Measurements from ENCODE around the gene GLDN.

The GLDN gene

DNA sequence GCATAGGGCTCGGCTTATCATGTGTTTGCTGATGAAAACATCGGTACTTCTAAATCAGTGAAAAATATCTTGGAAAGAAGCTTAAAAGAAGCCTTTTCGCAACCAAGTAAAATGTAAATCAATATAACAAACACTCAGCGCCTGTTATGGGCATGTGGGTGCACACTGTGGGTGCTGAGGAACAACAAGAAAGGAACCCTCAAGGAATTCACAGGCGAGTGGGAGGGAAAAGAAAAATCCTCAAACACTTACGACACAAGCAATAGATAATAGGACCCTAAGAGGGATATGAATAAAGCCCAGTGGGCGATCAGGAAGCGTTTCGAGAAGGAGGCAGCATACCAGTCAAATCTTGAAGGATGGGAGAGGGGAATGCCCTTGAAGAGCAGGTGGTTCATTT, 21.9 kb downstream of the GLDN start:
- no peak for DNase-seq

DNA sequence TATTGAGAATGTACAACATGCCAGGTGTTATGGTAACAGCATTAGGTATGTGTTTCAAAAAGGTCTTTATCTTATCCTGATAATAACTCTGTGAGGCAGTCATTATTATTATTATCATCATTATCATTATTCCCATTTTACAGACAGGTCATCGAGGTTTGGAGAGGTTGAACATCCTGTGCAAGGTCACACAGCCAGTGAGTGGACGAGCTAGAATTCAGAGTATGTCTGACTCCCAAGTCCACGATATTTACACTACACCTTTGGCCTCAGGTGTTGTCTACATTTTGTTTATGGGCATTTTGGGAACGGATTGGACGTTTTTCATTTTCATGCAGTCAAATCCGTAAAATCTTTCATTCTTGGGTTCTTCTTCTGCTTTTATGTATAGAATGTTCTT, 24.0 kb downstream of the GLDN start:
- no peak for DNase-seq

GRCh38 chr15:51366071-51366470, 24.6 kb downstream of the GLDN start:
- no peak for DNase-seq

DNA sequence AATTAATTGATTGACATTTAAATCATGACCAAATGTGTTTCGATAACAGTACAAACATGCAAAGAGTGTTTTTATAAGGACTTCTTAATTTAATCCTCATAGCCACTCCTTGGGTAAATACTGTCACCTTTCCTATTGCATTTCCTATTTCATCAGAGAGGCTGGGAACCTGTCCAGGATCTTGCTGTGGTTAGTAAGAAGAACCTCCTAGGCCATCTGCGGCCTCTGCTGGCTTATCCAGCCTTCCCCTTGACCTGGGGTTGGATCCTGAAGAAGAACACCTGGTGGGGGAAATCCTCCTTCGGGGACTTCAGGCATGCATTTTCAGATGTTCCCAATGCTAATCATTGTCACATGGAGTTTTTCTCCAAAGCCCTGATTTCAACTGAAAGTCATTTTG, 25.5 kb downstream of the GLDN start:
- DNase-seq: peak; percentile 28

- no peak for DNase-seq
Observed at GRCh38 chr15:51367322-51367976, 26.0 kb downstream of the GLDN start.

DNA sequence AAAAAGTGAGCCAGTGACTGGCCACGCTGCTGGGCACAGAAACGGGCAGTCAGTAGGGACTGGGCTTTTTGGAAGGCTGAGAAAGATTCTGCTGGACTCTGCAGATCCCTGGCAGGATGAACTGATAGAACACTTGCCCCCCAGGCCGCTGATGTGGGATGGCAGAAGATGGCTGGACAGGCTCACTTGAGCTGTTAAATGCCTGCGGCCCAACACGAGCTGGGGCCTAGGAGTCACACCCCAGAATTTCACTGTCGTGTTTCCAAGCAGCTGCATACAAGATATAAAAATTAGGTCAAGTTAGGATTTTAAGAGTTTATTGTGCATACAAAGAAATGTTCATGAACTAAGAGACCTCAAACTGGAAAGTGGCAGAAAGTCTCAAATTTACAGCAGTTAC, 26.9 kb downstream of the GLDN start:
- no peak for DNase-seq

DNA sequence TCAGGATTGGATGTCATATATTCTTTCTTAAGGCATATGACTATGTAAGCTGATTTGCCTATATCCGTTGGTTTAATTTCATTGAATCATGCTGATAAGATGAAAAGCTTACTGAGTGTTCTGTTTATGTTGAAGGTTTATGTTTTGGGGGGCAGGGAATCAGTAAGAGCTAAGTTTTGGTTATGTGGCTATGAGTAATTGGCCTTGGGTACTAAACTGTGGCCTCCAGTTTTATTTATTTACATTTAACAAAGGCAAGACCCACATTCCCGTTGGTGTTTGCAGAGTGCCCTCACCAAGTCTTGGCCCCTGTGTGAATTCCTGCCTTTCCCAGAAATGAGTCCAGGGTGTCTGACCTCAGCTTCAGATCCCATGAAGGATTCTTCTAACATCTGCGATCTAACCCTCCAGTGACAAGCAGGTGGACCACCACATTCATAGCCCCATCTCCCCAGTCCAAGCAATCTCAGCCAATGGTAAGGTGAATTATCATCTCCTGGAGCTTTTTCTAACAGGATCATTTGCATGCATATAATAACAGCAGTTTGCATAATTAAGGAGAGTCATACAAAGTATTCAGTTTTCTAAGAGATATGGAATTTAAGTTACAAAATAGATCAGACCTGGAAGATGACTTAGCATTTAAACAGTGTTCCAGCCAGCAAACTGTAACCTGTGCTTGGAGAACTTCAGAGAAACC, 27.4 kb downstream of the GLDN start:
- no peak for DNase-seq

DNA sequence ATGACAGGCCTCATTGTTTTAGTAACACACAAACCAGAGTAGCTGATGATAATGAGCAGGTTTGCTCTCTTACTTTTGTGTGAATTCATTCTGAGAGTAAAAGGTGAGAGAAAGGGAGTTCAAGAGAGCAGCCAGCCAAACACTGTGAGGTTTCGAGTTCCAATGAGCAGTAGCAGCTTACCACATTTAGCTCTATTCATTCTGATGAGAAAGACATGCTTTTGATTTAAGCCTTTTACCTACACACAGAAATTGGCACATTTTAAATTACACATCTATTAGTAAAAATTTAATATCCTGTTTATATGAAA, 28.0 kb downstream of the GLDN start:
- DNase-seq: no peak

DNA sequence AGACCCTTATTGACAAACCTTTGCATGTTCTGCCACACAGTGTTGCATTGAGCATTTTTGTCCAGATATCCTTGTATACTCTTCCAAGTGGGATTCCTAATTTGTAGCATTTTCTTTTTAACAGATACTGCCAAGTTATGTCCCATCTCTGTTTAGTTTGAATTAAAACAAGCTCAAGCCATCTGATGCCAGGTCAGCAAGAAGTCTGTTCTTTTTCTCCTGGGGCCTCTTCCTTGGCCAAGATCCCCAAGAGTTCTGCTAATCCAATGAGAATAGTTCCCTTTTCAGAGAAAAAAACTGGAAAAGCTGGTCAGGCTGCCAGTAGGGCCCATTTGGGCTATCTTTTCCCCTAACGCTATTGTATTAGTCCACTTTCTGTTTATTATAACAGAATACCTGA, 29.8 kb downstream of the GLDN start:
- no peak for DNase-seq

GRCh38 chr15:51374131-51374530, 32.7 kb downstream of the GLDN start:
- DNase-seq: no peak

DNA sequence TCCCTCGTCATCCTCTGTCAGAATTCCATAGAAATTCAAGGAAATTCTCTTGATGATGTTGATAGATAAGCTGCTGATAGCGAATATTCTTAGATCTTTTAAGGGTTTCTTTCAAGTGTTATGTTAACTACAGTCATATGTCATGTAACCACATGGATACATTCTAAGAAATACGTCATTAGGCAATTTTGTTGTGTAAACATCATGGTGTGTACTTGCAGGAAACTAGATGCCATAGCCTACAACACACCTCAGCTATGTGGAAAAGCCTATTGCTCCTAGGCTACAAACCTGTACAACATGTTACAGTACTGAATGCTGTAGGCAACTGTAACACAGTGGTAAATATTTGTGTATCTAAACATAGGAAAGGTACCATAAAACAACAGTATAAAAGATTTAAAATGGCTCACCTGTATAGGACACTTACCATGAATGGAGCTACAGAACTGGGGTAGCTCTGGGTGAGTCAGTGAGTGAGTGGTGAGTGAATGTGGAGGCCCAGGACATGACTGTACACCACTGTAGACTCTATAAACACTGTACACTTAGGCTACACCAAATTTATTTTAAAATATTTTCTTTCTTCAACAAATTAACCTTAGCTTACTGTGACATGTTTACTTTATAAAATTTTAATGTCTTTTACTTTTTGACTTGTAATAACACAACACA, 34.6 kb downstream of the GLDN start:
- no peak for DNase-seq

GRCh38 chr15:51377038-51377786, 35.8 kb downstream of the GLDN start:
- DNase-seq: no peak

DNA sequence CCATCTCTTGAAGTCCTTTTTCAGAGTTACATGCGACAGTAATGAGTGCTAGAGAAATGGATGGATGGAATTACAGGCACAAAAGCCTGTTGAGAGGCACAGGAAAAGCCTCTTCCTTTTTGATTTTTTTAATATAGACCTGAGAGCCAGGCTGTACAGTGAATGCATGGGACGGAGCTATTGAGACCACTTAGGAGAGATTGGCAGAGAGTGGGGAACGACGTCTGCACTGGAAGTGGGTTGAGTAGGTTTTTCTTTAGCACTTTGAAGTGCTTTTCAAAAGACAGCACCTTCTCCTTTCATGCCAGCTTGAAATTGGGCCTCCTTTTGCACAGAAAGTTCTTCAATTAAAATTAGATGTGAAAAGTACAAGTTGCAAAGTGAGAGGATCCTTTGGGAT, 37.0 kb downstream of the GLDN start:
- DNase-seq: no peak

DNA sequence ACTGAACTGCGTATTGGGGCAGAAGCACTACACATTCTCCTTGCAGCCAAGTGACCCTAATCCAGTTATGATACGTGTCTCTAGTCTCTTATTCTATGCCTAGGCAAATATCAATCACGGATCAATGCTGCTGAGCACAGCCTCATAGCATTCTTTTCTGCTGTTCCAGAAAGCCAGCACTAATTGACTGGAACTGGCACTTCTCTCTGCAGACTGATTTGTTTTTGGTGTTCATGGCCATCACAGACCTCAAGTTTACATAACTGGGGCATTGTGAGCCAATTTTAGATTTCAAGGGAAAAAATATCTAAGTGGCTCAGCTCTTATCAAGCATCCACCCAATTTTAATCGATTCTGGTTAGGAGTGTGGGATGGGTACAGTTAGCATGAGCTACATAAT, 37.9 kb downstream of the GLDN start:
- no peak for DNase-seq

DNA sequence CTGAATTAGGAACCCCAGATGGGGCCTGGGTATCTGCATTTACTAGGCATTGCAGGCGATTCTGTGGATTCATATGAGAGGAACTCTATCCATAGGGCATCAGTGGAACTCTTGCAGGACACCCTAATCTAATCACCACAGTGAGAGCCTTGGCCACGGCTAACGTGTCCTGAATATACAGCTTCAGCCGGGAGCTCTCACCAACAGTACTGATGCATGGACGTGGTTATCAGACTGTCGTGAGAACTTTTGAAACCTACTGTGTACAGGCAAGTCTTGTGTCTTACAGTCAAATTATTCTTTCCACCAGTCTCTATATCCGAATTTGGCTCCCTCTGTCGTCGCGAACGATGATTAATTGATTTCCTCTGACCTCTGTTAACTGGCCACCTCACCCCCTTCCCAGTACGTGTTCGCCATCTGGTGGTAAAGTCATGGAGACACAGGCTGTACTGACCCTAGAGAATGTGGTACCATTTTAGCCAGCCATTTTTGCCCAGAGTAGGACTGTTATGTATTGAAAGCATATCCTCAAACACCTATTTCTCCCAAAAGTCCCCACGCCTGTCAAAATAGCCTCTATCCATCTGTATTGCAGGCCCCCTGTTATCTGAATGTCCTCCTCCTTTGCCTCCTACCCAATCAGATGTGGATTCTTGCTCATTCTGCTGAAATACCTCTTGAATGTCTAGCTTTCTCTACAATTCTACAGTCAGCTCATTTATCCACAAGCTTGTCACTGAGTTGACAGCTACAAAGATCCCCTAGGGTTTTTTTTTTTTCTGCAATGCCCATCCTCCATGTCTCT, 39.7 kb downstream of the GLDN start:
- peak; percentile 78 for DNase-seq

- peak; percentile 40 for DNase-seq
Observed at GRCh38 chr15:51382787-51383186, 41.3 kb downstream of the GLDN start.

GRCh38 chr15:51386029-51386428, 44.6 kb downstream of the GLDN start:
- DNase-seq: no peak

GRCh38 chr15:51386486-51386885, 45.0 kb downstream of the GLDN start:
- DNase-seq: no peak

DNA sequence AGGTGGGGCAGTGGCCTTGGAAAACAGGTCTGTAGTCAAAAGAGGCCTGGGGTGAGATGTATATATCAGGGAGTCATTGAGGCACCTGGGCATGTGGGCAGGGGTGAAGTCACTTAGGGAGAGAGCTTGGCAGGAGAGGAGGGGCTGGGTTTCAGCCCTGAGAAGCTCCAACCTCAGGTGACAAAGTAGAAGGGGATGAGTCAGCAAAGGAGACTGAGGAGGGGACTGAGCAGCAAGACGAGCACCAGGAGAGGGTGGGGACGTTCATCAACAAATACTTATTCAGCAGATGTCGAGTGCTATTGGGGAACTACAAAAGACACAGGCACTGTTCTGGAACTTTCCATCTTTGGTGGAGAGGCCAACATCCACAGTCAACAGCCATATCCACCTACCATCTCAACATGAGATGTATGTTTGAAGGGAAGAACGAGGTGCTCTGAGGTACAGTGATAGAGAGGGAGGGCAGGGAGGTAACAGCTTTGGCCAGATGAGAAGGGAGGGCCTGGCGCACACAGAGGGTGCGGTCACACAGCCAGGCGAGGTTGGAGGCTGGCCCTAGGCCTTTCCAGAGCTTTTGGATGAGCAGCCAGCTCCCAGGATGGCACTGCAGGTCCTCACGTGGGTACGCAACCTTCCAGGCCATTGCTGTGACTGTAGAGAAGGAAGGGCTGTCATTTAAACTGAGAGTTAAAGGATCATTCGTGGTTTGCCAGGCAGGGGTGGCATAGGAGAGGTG, 45.7 kb downstream of the GLDN start:
- no peak for DNase-seq

GRCh38 chr15:51387699-51388041, 46.2 kb downstream of the GLDN start:
- DNase-seq: no peak

GRCh38 chr15:51388726-51389125, 47.3 kb downstream of the GLDN start:
- no peak for DNase-seq

DNA sequence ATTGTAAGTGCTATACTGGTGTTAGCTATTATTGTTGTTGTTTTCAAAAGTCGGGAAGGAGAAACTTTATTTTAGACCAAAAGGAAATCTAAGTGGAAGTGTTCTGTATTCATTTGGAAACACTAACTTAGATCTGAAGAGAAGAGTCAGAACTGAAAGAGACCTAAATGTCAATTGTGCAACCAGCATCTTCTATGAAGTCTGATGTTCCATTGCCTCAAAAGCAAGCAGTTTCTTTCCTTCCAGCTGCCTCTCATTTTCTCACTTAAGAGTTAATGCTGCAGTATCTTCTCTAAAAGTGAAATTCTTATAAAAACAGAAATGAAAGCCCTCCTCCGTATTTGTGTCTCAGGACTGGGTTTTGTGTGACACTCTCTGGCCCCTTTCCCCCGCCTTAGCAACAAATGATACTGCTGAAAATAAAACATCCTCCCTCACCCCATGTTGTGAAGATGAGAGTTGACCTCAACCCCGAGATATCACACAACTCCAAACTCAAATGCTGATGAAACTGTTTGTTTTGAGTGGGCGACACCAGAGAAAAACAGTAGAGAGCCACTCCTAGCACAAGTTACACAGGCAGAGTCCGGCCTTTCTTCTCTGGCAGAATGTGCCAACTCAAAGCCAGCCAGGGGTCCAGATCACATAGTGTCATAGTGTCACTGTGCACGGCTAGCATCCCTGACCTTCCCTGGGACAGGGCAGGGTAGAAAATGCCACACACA, 48.9 kb downstream of the GLDN start:
- DNase-seq: no peak

All from femur (tissue), 1 donor.